Measurements from ENCODE around the gene TDRD7. TPM values are rescaled to one million over a fixed set of nuclear protein-coding genes. Genes with fewer than 3 reads are reported as not detected.

TDRD7 gene
- total and polyA plus RNA-seq, 2 donors (not counting 1 experiment from before 2014, with no cell fraction given) = 11.5 to 19.7 TPM

GRCh38 chr9:97527626-97528528 is 116.0 kb downstream of the TDRD7 start:
- Mint-ChIP-seq H3K4me3 (no peak overlapping the region), H3K27me3 (peaks cover 4% of the 10 kb centered on the region), H3K27ac (no peak overlapping the region), H3K9me3 (ENCODE audit: insufficient read depth) (no peaks in the 10 kb centered on the region), H3K4me1 (no peaks in the 10 kb centered on the region)
- Histone ChIP-seq H3K9me3 (ENCODE audit: control extremely low read depth in 1 of 3, control insufficient read depth in 2 of 3, insufficient read depth in 1 of 3, low read length in 2 of 3) (no peaks in the 10 kb centered on the region), H4K20me1 (ENCODE audit: control insufficient read depth, insufficient read depth, low read length, poor library complexity, severe bottlenecking) (no peaks in the 10 kb centered on the region), H3K27me3 (replicated peaks in 1 of 4; ENCODE audit: control extremely low read depth in 1 of 4, control insufficient read depth in 3 of 4, insufficient read depth in 4 of 4, low read length in 3 of 4) (no peaks in the 10 kb centered on the region), H3K79me2 (ENCODE audit: control insufficient read depth, insufficient read depth, low read length) (no peaks in the 10 kb centered on the region), H3K4me3 (ENCODE audit: control extremely low read depth in 1 of 5, extremely low read depth in 1 of 5, insufficient read depth in 1 of 5, low read depth in 2 of 5, low read length in 4 of 5) (no peak overlapping the region), H2AFZ (ENCODE audit: insufficient read depth, low read depth, low read length, poor library complexity, severe bottlenecking) (no peak overlapping the region), H3K9ac (ENCODE audit: low read length) (no peak overlapping the region), H3K36me3 (replicated peaks in 1 of 2; ENCODE audit: control extremely low read depth in 1 of 2, control insufficient read depth in 1 of 2, extremely low read depth in 1 of 2, insufficient read depth in 2 of 2, low read length in 1 of 2) (no peaks in the 10 kb centered on the region), H3K4me1 (ENCODE audit: control insufficient read depth in 2 of 2, insufficient read depth in 2 of 2, low read length in 2 of 2) (no peaks in the 10 kb centered on the region), H3K27ac (ENCODE audit: low read length in 2 of 2) (no peak overlapping the region), H3K4me2 (replicated peaks; ENCODE audit: low read depth, low read length, poor library complexity, severe bottlenecking) (no peak overlapping the region)
- ChIA-PET CTCF (no interaction called here), POLR2A (no interaction called here)
- 94% methylated on average over 18 of the region's 18 CpGs for WGBS (ENCODE audit: insufficient coverage)
- DNase-seq (no peak), ATAC-seq (ENCODE audit: low read depth) (no peak)
- no peak for TF ChIP-seq EZH2 (IDR thresholded peaks at IDR 0.05; ENCODE audit: borderline replicate concordance, insufficient read depth, low read depth, low read length, poor library complexity, severe bottlenecking)
- TF ChIP-seq, protein P1, sequence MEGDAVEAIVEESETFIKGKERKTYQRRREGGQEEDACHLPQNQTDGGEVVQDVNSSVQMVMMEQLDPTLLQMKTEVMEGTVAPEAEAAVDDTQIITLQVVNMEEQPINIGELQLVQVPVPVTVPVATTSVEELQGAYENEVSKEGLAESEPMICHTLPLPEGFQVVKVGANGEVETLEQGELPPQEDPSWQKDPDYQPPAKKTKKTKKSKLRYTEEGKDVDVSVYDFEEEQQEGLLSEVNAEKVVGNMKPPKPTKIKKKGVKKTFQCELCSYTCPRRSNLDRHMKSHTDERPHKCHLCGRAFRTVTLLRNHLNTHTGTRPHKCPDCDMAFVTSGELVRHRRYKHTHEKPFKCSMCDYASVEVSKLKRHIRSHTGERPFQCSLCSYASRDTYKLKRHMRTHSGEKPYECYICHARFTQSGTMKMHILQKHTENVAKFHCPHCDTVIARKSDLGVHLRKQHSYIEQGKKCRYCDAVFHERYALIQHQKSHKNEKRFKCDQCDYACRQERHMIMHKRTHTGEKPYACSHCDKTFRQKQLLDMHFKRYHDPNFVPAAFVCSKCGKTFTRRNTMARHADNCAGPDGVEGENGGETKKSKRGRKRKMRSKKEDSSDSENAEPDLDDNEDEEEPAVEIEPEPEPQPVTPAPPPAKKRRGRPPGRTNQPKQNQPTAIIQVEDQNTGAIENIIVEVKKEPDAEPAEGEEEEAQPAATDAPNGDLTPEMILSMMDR (IDR thresholded peaks at IDR 0.05) = no peak
- intact Hi-C loops (cut with micrococcal nuclease) = no loop called here

DNA sequence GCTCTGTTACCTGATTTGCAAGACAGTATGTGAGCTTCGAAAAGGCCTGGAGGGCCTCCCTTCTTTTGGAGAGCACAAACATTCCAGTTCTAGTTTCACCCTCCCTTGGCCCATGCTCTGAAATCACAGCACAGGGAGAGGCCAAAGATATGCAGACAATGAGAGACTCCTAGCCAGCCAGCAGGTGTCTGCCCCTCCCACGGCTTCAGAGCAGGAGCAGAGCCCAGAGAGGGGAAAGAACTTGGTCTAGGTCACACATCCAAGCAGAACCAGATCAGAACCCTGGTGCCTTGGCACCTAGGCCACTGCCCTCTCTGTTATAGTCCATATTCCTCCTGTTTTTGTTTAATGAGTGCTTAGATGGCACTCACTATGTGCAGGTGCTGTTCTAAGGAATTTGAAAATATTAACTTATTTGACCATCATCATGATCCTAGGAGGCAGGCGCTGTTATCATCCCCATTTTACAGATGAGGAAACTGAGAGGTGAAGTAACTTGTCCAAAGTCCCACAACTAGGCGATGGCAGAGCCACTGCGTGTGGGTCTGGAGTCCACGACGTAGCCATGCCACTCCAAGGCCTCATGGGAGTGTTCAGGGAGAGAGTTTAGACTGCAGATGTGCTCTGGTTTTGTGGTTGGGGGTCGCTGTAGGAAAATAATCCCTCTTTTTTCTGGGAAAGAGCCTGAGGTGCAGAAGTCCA is 116.8 kb downstream of the TDRD7 start:
- POLR2A ChIA-PET = no interaction called here
- no peaks in the 10 kb centered on the region for H3K4me1 Mint-ChIP-seq
- H3K9me3 Mint-ChIP-seq (ENCODE audit: insufficient read depth) = no peaks in the 10 kb centered on the region
- H3K36me3 ChIP-seq (replicated peaks in 1 of 2; ENCODE audit: control extremely low read depth in 1 of 2, control insufficient read depth in 1 of 2, extremely low read depth in 1 of 2, insufficient read depth in 2 of 2, low read length in 1 of 2) = no peaks in the 10 kb centered on the region
- H3K9me3 ChIP-seq (ENCODE audit: control extremely low read depth in 1 of 3, control insufficient read depth in 2 of 3, insufficient read depth in 1 of 3, low read length in 2 of 3) = no peaks in the 10 kb centered on the region
- H3K27ac Mint-ChIP-seq = no peak overlapping the region
- H3K4me3 ChIP-seq (ENCODE audit: control extremely low read depth in 1 of 5, extremely low read depth in 1 of 5, insufficient read depth in 1 of 5, low read depth in 2 of 5, low read length in 4 of 5) = no peak overlapping the region
- 92% methylated on average over 6 of the region's 8 CpGs for WGBS (ENCODE audit: insufficient coverage)
- ATAC-seq (ENCODE audit: low read depth) (no peak), DNase-seq (no peak)
- H3K27me3 ChIP-seq (replicated peaks in 1 of 4; ENCODE audit: control extremely low read depth in 1 of 4, control insufficient read depth in 3 of 4, insufficient read depth in 4 of 4, low read length in 3 of 4) = no peaks in the 10 kb centered on the region
- no peaks in the 10 kb centered on the region for H3K4me1 ChIP-seq (ENCODE audit: control insufficient read depth in 2 of 2, insufficient read depth in 2 of 2, low read length in 2 of 2)
- no peak overlapping the region for H3K27ac ChIP-seq (ENCODE audit: low read length in 2 of 2)
- H3K79me2 ChIP-seq (ENCODE audit: control insufficient read depth, insufficient read depth, low read length) = no peaks in the 10 kb centered on the region
- no peak overlapping the region for H3K4me2 ChIP-seq (replicated peaks; ENCODE audit: low read depth, low read length, poor library complexity, severe bottlenecking)
- CTCF ChIA-PET = no interaction called here
- no peaks in the 10 kb centered on the region for H4K20me1 ChIP-seq (ENCODE audit: control insufficient read depth, insufficient read depth, low read length, poor library complexity, severe bottlenecking)
- no peak overlapping the region for H2AFZ ChIP-seq (ENCODE audit: insufficient read depth, low read depth, low read length, poor library complexity, severe bottlenecking)
- H3K9ac ChIP-seq (ENCODE audit: low read length) = no peak overlapping the region
- TF ChIP-seq EZH2 (IDR thresholded peaks at IDR 0.05; ENCODE audit: borderline replicate concordance, insufficient read depth, low read depth, low read length, poor library complexity, severe bottlenecking) = no peak
- TF ChIP-seq, protein P1 (IDR thresholded peaks at IDR 0.05) = no peak
- H3K4me3 Mint-ChIP-seq = no peak overlapping the region
- H3K27me3 Mint-ChIP-seq = peaks cover 4% of the 10 kb centered on the region
- intact Hi-C loops (cut with micrococcal nuclease) = no loop called here

Data from B cell (primary cell).